GM21723 (cell line): ENCODE measurements around the gene CARD11.

Source experiments
- ATAC-seq: cut with Tn5 transposase; IDR thresholded peaks from one replicate; pipeline ENCODE4 v1.9.1; 2021; ENCODE audit warnings: mild to moderate bottlenecking, moderate library complexity; ENCODE audit not compliant: unreplicated experiment

The CARD11 gene

GRCh38 chr7:2983586-2983985 is 60.1 kb downstream of the CARD11 start:
- no peak for ATAC-seq

- no peak for ATAC-seq
These were observed 60.8 kb downstream of the CARD11 start for GRCh38 chr7:2982831-2983230.

DNA sequence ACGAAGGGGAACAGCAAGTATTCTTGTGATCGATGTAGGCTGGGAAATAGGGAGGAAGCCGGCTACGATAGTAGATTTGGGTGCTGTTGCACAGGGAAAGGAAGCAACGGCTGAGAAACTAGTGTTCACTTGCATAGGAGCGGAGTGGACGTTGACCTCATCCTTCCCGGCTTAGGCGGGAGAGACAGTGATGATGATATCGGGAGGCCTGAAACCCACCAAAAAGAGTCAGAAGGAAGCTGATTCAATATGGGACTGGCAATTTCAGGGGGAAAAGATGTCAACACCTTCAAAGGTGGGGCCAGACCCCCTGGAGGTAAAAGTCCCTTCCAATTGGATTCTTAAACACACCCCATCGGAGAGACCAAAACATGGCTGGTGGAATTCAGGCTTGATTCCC is 61.3 kb downstream of the CARD11 start:
- no peak for ATAC-seq

DNA sequence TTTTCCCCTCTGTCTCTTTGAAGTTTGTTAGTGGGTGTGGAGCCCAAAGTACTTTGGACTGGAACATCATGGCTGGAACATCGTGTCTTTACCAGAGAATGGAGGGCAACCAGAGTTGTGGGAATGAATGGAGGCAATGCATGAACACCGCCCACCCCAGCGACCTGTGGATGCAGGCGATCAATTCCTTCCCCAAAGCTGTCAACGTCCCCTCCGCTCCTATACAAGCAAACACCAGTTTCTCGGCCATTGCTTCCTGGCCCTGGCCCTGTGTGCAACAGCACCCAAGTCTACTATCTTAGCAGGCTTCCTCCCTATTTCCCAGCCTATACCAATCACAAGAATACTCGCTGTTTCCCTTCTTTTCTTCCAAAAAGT is 62.6 kb downstream of the CARD11 start:
- no peak for ATAC-seq

- ATAC-seq: no peak
These were observed 63.1 kb downstream of the CARD11 start for GRCh38 chr7:2980401-2981102.

- ATAC-seq: no peak
These were observed 63.7 kb downstream of the CARD11 start for GRCh38 chr7:2979951-2980350.

DNA sequence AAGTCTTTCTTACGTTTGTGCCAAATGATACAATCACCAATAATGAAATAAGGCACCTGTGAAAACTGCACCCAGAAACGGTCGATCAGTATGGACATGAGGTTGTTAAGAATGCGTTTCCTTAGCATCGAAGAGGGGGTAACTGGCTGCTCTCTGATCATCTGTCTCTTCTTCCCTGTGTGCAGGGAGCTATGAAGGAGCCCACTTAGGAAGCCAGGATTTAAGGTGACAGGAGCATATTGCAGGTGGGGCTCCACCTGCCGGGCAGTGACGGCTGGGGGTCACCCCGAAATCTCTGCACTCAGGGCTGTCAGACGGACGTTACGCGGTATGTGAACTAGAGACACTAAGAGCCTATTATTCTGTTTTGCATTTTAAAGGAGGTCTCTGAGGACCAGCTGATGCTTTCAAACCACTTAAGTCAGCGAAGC is 64.5 kb downstream of the CARD11 start:
- ATAC-seq: peak; percentile 27

DNA sequence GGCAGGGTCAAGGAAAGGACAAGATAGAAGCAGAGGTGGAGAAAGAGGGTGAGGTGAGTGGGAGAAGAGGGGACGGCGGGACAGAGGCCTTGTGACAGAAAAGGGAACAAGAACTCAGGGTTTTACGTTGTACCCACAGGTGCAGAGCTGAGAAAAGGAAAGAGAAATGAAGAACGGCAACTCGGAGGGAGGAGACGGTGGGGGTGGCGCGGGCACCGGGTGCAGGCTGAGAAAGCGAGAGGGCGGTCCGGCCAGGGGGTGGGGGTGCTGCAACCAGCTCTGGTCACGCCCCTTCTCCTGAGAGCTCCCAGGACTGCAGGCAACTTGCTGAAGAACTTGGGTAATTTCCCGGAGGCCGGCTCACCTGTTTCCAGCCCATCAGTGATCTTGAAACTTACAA is 65.3 kb downstream of the CARD11 start:
- peak; percentile 87 for ATAC-seq

- ATAC-seq: no peak
These were observed 67.8 kb downstream of the CARD11 start for GRCh38 chr7:2975821-2976371.

- no peak for ATAC-seq
These were observed 69.4 kb downstream of the CARD11 start for GRCh38 chr7:2974093-2974819.

DNA sequence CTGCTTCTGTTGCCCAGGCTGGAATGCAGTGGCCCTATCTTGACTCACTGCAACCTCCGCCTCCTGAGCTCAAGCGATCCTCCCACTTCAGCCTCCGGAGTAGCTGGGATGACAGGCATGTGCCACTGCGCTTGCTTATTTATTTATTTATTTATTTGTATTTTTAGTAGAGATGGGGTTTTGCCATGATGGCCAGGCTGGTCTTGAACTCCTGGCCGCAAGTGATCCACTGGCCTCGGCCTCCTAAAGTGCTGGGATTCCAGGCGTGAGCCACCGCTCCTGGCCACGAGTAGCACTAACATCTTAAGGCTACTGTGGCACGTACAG is 70.9 kb downstream of the CARD11 start:
- no peak for ATAC-seq

DNA sequence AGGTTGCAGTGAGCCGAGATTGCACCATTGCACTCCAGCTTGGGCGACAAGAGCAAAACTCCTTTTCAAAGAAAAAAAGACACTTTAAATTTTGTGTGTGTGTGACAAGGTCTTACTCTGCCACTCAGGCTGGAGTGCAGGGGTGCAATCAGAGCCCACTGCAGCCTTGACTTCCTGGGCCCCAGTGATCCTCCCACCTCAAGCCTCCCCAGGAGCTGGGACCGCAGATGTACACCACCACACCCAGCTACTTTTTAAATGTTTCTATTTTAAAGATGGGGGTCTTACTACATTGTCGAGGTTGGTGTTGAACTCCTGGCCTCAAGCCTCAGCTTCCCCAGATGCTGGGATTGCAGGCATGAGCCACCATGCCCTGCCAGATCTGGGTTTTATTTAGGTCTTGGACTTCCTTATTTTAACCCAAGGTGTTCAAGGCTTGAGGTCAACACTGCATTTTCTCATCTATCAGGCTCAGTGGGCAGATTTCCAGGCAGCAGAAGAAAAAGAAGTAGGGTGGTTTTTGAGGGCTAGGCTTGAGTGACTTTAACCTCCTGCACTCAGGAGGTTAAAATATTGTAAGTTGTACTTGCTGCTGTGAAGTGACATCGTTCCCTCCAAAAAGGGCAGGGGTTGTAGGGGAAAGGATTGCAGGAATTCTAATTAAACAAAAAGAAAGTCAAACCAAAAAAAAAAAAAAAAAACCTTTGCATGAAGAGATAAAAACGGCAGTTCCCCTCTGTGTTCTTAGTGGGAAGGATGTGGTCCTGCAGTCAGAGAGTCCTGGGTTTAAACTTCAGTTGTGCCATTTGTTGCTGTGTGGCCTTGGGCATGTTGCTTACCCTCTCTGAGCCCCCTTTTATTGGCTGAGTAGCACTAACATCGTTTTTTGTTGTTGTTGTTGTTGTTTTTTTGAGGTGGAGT is 71.5 kb downstream of the CARD11 start:
- peak; percentile 73 for ATAC-seq

GRCh38 chr7:2970861-2971260 is 72.8 kb downstream of the CARD11 start:
- ATAC-seq: no peak

DNA sequence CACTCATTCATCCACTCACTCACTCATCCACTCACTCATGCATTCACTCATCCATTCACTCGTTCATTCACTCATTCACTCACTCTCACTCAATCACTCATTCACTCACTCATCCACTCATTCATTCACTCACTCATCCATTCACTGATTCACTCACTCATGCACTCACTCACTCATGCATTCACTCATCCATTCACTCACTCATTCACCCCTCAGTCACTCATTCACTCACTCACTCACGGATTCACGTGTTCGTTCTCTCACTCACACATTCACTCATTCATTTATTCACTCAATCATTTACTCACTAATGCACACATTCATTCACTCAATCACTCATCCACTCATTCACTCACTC is 73.4 kb downstream of the CARD11 start:
- no peak for ATAC-seq

DNA sequence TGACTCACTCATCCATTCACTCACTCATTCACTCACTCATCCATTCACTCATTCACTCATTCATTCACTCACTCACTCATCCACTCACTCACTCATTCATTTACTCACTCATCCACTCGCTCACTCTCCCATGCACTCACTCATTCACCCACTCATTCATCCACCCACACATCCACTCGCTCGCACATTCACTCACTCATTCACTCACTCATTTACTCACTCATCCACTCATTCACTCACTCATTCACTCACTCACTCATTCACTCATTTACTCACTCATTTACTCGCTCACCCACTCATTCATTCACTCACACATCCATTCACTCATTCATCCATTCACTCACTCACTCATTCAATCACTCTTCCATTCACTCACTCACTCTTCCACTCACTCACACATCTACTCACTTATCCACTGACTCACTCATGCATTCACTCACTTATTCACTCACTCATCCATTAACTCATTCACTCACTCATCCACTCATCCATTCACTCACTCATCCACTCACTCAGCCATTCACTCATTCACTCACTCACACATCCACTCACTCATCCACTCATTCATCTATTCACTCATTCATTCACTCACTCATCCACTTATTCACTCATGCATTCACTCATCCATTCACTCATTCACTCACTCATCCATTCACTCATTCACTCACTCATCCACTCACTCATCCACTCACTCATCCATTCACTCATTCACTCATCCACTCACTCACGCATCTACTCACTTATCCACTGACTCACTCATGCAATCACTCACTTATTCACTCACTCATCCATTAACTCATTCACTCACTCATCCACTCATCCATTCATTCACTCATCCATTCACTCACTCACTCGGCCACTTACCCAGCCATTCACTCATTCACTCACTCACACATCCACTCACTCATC is 74.0 kb downstream of the CARD11 start:
- no peak for ATAC-seq

GRCh38 chr7:2968616-2969397 is 74.9 kb downstream of the CARD11 start:
- no peak for ATAC-seq

GRCh38 chr7:2968176-2968575 is 75.5 kb downstream of the CARD11 start:
- no peak for ATAC-seq

- no peak for ATAC-seq
These were observed 76.0 kb downstream of the CARD11 start for GRCh38 chr7:2967705-2968104.

GRCh38 chr7:2967253-2967652 is 76.4 kb downstream of the CARD11 start:
- no peak for ATAC-seq
